ENCODE data around the gene MEIS1. TPM values are rescaled to one million over a fixed set of nuclear protein-coding genes. Genes with fewer than 3 reads are reported as not detected.

The MEIS1 gene
- total and polyA plus RNA-seq, 2 donors (not counting 1 experiment from before 2014, with no cell fraction given), result 0.03 TPM; not detected in 1

- intact Hi-C loops (cut with micrococcal nuclease), result no loop called here
- H3K4me3 Mint-ChIP-seq, result peak overlapping the region; percentile 33
- POLR2A ChIA-PET, result no interaction called here
- H2AFZ ChIP-seq (ENCODE audit: insufficient read depth, low read depth, low read length, poor library complexity, severe bottlenecking), result peak overlapping the region; percentile 50
- peaks cover 56% of the 10 kb centered on the region for H3K27me3 Mint-ChIP-seq
- H3K4me3 ChIP-seq (ENCODE audit: control extremely low read depth in 1 of 5, extremely low read depth in 1 of 5, insufficient read depth in 1 of 5, low read depth in 2 of 5, low read length in 4 of 5), result peak overlapping the region in 3 of 5 experiments; percentile 5 to 48 (median 13)
- WGBS (ENCODE audit: insufficient coverage), result 0% methylated on average over 6 of the region's 35 CpGs
- peak overlapping the region; percentile 73 for H3K4me2 ChIP-seq (replicated peaks; ENCODE audit: low read depth, low read length, poor library complexity, severe bottlenecking)
- CTCF ChIA-PET, result no interaction called here
- H3K4me1 Mint-ChIP-seq, result peaks cover 16% of the 10 kb centered on the region
- no peaks in the 10 kb centered on the region for H3K36me3 ChIP-seq (replicated peaks in 1 of 2; ENCODE audit: control extremely low read depth in 1 of 2, control insufficient read depth in 1 of 2, extremely low read depth in 1 of 2, insufficient read depth in 2 of 2, low read length in 1 of 2)
- no peak overlapping the region for H3K27ac Mint-ChIP-seq
- H3K27me3 ChIP-seq (replicated peaks in 1 of 4; ENCODE audit: control extremely low read depth in 1 of 4, control insufficient read depth in 3 of 4, insufficient read depth in 4 of 4, low read length in 3 of 4), result peaks cover 0 to 63% (median 48%) of the 10 kb centered on the region in 4 experiments
- H3K27ac ChIP-seq (ENCODE audit: low read length in 2 of 2), result no peak overlapping the region
- peak overlapping the region; percentile 23 for H3K9ac ChIP-seq (ENCODE audit: low read length)
- no peaks in the 10 kb centered on the region for H4K20me1 ChIP-seq (ENCODE audit: control insufficient read depth, insufficient read depth, low read length, poor library complexity, severe bottlenecking)
- peaks cover 0 to 31% (median 0%) of the 10 kb centered on the region in 3 donors for H3K9me3 ChIP-seq (ENCODE audit: control extremely low read depth in 1 of 3, control insufficient read depth in 2 of 3, insufficient read depth in 1 of 3, low read length in 2 of 3)
- no peak for TF ChIP-seq EZH2 (IDR thresholded peaks at IDR 0.05; ENCODE audit: borderline replicate concordance, insufficient read depth, low read depth, low read length, poor library complexity, severe bottlenecking)
- no peak for TF ChIP-seq CTCF (IDR thresholded peaks at IDR 0.05)
- peaks cover 22 to 34% of the 10 kb centered on the region in 2 donors for H3K4me1 ChIP-seq (ENCODE audit: control insufficient read depth in 2 of 2, insufficient read depth in 2 of 2, low read length in 2 of 2)
- no peaks in the 10 kb centered on the region for H3K79me2 ChIP-seq (ENCODE audit: control insufficient read depth, insufficient read depth, low read length)
- DNase-seq, result peak; percentile 9
- ATAC-seq (ENCODE audit: low read depth), result no peak
- H3K9me3 Mint-ChIP-seq (ENCODE audit: insufficient read depth), result no peaks in the 10 kb centered on the region
These were observed 140.0 kb downstream of the MEIS1 start for GRCh38 chr2:66574701-66575624.

Measured in B cell (primary cell).